Gastroesophageal sphincter (tissue), 3 donors: ENCODE results near the gene ERBB4.

Source experiments
- CTCF ChIP-seq, 4 experiments: fragments of 200-600 bp in 2 of 4; fragments of 450-650 bp in 2 of 4; sonication (generic) in 1 of 4; IDR thresholded peaks; one replicate each; pipeline ENCODE4 v1.5.1; 2017 to 2019; ENCODE audit warnings: antibody characterized with exemption in 4 of 4, mild to moderate bottlenecking in 2 of 4, moderate library complexity in 2 of 4
- POLR2A ChIP-seq, 2 donors: fragments of 450-650 bp; IDR thresholded peaks; one replicate each; pipeline ENCODE4 v1.6.1; 2017; ENCODE audit warnings: antibody characterized with exemption in 2 of 2, mild to moderate bottlenecking in 2 of 2, moderate library complexity in 1 of 2

- TF ChIP-seq CTCF (IDR thresholded peaks at IDR 0.05): no peak
- TF ChIP-seq POLR2A (IDR thresholded peaks at IDR 0.05): no peak
Observed at GRCh38 chr2:211923019-211923418, 615.6 kb downstream of the ERBB4 start.
